Measurements from ENCODE around the gene BMP2K. TPM values are rescaled to one million over a fixed set of nuclear protein-coding genes. Genes with fewer than 3 reads are reported as not detected.

Gene BMP2K
- total and polyA plus RNA-seq, 3 experiments from 2014 or later, result 1.6 to 20.7 (median 20.1) TPM

DNA sequence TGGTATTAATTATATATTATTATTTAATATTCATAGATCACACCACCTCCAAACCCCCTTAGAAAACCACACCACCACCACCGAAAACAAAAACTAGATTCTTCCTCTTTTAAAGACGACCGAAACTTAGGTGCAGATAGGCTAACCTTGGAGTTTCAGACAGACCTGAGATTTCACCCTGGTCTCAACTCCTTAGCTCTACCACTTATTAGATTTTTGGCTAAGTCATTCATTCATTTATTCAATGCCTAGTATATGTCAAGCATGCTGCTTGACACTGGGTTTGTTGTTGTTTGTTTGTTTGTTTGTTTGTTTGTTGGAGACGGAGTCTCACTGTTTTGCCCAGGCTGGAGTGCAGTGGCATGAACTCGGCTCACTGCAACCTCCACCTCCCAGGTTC lies 9.5 kb upstream of the BMP2K start:
- H3K27ac ChIP-seq (ENCODE audit: low read depth, low read length), result no peak overlapping the region
- no peaks in the 10 kb centered on the region for H3K27me3 ChIP-seq (ENCODE audit: insufficient read depth, low read length, poor library complexity, severe bottlenecking)
- peaks cover 3 to 4% of the 10 kb centered on the region in 2 donors for H3K27me3 Mint-ChIP-seq
- H3K4me3 ChIP-seq (ENCODE audit: low read length), result no peak overlapping the region
- H3K4me3 Mint-ChIP-seq, result no peak overlapping the region
- no peaks in the 10 kb centered on the region for H3K36me3 Mint-ChIP-seq
- H3K9me3 ChIP-seq (ENCODE audit: low read length), result no peaks in the 10 kb centered on the region
- H3K4me1 Mint-ChIP-seq, result no peaks in the 10 kb centered on the region
- H3K36me3 ChIP-seq (ENCODE audit: insufficient read depth, low read length), result no peaks in the 10 kb centered on the region
- H3K27ac Mint-ChIP-seq, result no peak overlapping the region
- POLR2A ChIA-PET, result no interaction called here
- CTCF ChIA-PET, result no interaction called here
- no peaks in the 10 kb centered on the region for H3K4me1 ChIP-seq (ENCODE audit: insufficient read depth, low read length)
- DNase-seq, result no peak
- H3K9me3 Mint-ChIP-seq, result no peaks in the 10 kb centered on the region

DNA sequence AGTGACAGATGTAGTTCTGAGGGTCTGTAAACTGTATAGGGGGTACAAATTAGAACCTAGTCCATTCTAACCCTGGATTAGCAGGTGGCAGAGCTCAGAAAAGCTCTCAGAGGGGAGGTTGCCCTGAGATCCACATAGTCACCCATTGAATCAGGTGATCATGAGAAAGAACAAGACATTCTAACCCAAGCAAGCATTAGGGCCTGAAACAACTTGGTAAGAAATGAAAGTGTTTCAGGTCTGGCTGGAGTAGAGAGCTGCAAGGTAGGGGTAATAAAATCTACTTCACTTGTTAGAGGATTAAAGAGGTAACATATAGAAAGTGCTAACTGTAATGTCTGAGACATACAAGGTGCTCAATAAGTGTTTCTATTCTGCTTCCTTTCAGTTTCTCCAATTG lies 8.8 kb upstream of the BMP2K start:
- no peaks in the 10 kb centered on the region for H3K4me1 ChIP-seq (ENCODE audit: insufficient read depth, low read length)
- ChIA-PET POLR2A (no interaction called here), CTCF (no interaction called here)
- H3K27me3 ChIP-seq (ENCODE audit: insufficient read depth, low read length, poor library complexity, severe bottlenecking), result no peaks in the 10 kb centered on the region
- no peaks in the 10 kb centered on the region for H3K36me3 ChIP-seq (ENCODE audit: insufficient read depth, low read length)
- Mint-ChIP-seq H3K36me3 (no peaks in the 10 kb centered on the region), H3K27me3 (peaks cover 3 to 4% of the 10 kb centered on the region in 2 donors), H3K9me3 (no peaks in the 10 kb centered on the region), H3K27ac (no peak overlapping the region), H3K4me3 (no peak overlapping the region), H3K4me1 (no peaks in the 10 kb centered on the region)
- no peak overlapping the region for H3K4me3 ChIP-seq (ENCODE audit: low read length)
- H3K27ac ChIP-seq (ENCODE audit: low read depth, low read length), result no peak overlapping the region
- no peak for DNase-seq
- H3K9me3 ChIP-seq (ENCODE audit: low read length), result no peaks in the 10 kb centered on the region

DNA sequence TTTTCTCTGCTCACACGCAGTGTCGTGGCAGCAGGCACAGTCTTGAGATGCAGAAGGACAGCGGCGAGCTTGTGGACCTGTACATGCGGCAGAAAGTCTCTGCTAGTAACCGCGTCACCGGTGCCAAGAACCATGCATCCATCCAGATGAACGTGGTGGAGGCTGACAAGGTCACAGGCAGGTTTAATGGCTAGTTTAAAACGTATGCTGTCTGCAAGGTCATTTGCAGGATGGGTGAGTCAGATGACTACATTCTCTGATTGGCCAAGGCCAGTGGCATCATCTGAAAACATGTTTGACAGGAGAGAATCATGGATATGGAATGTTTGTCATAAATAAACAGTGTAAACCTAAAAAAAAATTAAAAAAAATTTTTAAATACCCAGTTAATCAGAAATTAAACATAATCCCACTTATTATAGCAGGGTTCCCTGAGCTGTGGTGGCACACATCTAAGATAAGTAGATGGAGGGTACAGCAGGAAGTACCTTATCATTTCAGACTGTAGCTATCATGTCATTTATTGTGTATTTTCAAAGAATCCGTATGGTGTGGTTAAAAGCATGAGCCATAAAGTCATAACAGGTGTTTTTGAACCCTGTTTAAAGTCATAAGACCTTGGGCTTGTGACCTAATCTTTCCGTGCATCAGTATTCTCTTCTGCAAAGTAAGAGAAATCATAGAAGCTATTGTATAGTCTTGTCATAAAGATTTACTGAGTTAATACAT lies 7.5 kb upstream of the BMP2K start:
- no peak overlapping the region for H3K27ac Mint-ChIP-seq
- H3K4me1 ChIP-seq (ENCODE audit: insufficient read depth, low read length), result no peaks in the 10 kb centered on the region
- no peaks in the 10 kb centered on the region for H3K4me1 Mint-ChIP-seq
- no peaks in the 10 kb centered on the region for H3K9me3 ChIP-seq (ENCODE audit: low read length)
- H3K4me3 ChIP-seq (ENCODE audit: low read length), result no peak overlapping the region
- peaks cover 3 to 4% of the 10 kb centered on the region in 2 donors for H3K27me3 Mint-ChIP-seq
- DNase-seq, result no peak
- no peaks in the 10 kb centered on the region for H3K9me3 Mint-ChIP-seq
- no peak overlapping the region for H3K27ac ChIP-seq (ENCODE audit: low read depth, low read length)
- no peaks in the 10 kb centered on the region for H3K27me3 ChIP-seq (ENCODE audit: insufficient read depth, low read length, poor library complexity, severe bottlenecking)
- H3K36me3 ChIP-seq (ENCODE audit: insufficient read depth, low read length), result no peaks in the 10 kb centered on the region
- CTCF ChIA-PET, result no interaction called here
- no peaks in the 10 kb centered on the region for H3K36me3 Mint-ChIP-seq
- POLR2A ChIA-PET, result no interaction called here
- H3K4me3 Mint-ChIP-seq, result no peak overlapping the region

DNA sequence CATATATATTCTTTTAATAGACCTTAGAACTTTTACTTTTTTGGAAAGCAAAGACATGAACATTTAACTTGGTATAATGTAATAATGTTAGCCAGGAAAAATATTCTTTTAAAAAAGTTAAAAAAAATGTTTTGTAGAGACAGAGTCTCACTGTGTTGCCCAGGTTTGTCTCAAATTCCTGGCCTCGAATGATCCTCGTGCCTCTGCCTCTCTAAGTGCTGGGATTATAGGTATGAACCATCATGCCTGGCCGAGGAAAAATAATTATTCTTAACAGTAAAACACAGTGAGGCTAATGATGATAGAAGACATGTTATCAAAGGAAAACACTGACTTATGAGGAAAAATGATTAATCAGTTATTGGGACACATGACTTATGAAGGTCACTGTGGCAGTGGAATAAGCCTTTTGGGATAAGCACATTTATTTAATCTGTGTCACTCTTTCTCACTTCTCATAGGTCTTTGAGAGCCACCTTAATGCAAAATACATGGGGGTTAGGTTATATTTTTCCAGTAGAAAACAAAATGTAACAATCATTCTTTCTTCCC lies 6.0 kb upstream of the BMP2K start:
- no peaks in the 10 kb centered on the region for H3K9me3 ChIP-seq (ENCODE audit: low read length)
- CTCF ChIA-PET, result no interaction called here
- DNase-seq, result no peak
- H3K4me3 ChIP-seq (ENCODE audit: low read length), result no peak overlapping the region
- Mint-ChIP-seq H3K4me3 (no peak overlapping the region), H3K27me3 (peaks cover 3 to 4% of the 10 kb centered on the region in 2 donors), H3K9me3 (no peaks in the 10 kb centered on the region), H3K4me1 (peaks cover 4 to 8% (median 4%) of the 10 kb centered on the region in 3 donors), H3K27ac (no peak overlapping the region), H3K36me3 (no peaks in the 10 kb centered on the region)
- no peak overlapping the region for H3K27ac ChIP-seq (ENCODE audit: low read depth, low read length)
- H3K36me3 ChIP-seq (ENCODE audit: insufficient read depth, low read length), result no peaks in the 10 kb centered on the region
- POLR2A ChIA-PET, result no interaction called here
- H3K27me3 ChIP-seq (ENCODE audit: insufficient read depth, low read length, poor library complexity, severe bottlenecking), result no peaks in the 10 kb centered on the region
- peaks cover 5% of the 10 kb centered on the region for H3K4me1 ChIP-seq (ENCODE audit: insufficient read depth, low read length)

DNA sequence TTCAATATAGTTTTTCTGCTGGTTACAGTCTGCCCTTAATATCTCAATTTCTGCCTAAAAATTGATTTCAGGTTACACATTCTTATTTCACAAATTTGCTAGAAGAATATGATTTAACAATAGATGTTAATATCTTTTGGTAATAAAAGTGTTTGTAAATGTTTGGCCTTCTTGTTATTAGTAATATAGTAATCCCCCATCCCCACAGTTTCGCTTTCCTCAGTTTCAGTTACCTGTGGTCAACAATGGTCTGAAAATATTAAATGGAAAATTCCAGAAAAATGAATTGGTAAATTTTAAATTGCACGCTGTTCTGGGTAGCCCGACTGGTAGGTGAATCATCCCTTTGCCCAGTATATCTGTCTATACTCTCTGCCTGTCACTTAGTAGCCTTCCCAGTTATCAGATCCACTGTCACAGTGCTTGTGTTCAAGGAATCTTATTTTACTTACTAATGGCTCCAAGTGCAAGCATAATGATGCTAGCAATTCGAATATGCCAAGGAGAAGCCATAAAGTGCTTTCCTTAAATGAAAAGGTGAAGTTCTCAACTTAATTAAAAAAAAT lies 3.5 kb upstream of the BMP2K start:
- peaks cover 15 to 20% (median 16%) of the 10 kb centered on the region in 3 donors for H3K4me1 Mint-ChIP-seq
- ChIA-PET POLR2A (no interaction called here), CTCF (interaction anchor here (1.3 kb wide), 1 partner anchor 15 kb away, joined by 3 read pairs; no protein-coding TSS in a partner anchor)
- Histone ChIP-seq H3K9me3 (ENCODE audit: low read length) (no peaks in the 10 kb centered on the region), H3K27me3 (ENCODE audit: insufficient read depth, low read length, poor library complexity, severe bottlenecking) (no peaks in the 10 kb centered on the region), H3K4me3 (ENCODE audit: low read length) (no peak overlapping the region), H3K27ac (ENCODE audit: low read depth, low read length) (no peak overlapping the region), H3K4me1 (ENCODE audit: insufficient read depth, low read length) (peaks cover 15% of the 10 kb centered on the region), H3K36me3 (ENCODE audit: insufficient read depth, low read length) (no peaks in the 10 kb centered on the region)
- H3K27ac Mint-ChIP-seq, result peak overlapping the region in 1 of 8 donors; percentile 5
- H3K36me3 Mint-ChIP-seq, result peaks cover 0 to 8% (median 0%) of the 10 kb centered on the region in 3 donors
- peaks cover 0 to 3% of the 10 kb centered on the region in 2 donors for H3K27me3 Mint-ChIP-seq
- no peaks in the 10 kb centered on the region for H3K9me3 Mint-ChIP-seq
- DNase-seq, result no peak
- peak overlapping the region in 1 of 7 donors; percentile 83 for H3K4me3 Mint-ChIP-seq

DNA sequence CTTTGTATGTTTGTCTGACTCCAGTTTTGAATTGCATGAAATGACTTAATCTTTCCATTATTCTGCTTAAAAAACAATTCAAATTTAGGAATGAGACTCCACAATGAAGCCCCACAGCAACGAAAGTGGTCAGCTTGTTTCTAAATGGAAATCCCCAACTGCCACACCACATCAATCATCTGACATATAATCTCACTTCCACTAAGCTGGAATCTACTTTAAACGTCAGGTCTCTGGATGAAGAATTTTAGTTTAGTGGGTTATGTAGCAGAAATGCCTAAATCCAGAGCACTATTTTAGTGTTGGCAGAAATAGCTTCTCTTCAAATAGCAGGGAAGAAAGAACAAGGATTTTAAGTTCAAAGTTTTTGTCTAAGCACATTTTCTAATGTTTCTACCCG lies 1.7 kb upstream of the BMP2K start:
- no peaks in the 10 kb centered on the region for H3K36me3 ChIP-seq (ENCODE audit: insufficient read depth, low read length)
- Mint-ChIP-seq H3K36me3 (peaks cover 0 to 8% (median 0%) of the 10 kb centered on the region in 3 donors), H3K27me3 (peaks cover 0 to 3% of the 10 kb centered on the region in 2 donors), H3K4me3 (peak overlapping the region in 5 of 7 donors; percentile 34 to 97 (median 95)), H3K4me1 (peaks cover 17 to 24% (median 19%) of the 10 kb centered on the region in 3 donors), H3K27ac (peak overlapping the region in 5 of 8 donors; percentile 17 to 97 (median 50)), H3K9me3 (no peaks in the 10 kb centered on the region)
- POLR2A ChIA-PET, result no interaction called here
- peak overlapping the region; percentile 96 for H3K27ac ChIP-seq (ENCODE audit: low read depth, low read length)
- DNase-seq, result no peak
- no peaks in the 10 kb centered on the region for H3K9me3 ChIP-seq (ENCODE audit: low read length)
- H3K4me3 ChIP-seq (ENCODE audit: low read length), result no peak overlapping the region
- CTCF ChIA-PET, result interaction anchor here (1.3 kb wide), 1 partner anchor 21 kb away, joined by 4 read pairs; no protein-coding TSS in a partner anchor
- H3K4me1 ChIP-seq (ENCODE audit: insufficient read depth, low read length), result peaks cover 26% of the 10 kb centered on the region
- no peaks in the 10 kb centered on the region for H3K27me3 ChIP-seq (ENCODE audit: insufficient read depth, low read length, poor library complexity, severe bottlenecking)

DNA sequence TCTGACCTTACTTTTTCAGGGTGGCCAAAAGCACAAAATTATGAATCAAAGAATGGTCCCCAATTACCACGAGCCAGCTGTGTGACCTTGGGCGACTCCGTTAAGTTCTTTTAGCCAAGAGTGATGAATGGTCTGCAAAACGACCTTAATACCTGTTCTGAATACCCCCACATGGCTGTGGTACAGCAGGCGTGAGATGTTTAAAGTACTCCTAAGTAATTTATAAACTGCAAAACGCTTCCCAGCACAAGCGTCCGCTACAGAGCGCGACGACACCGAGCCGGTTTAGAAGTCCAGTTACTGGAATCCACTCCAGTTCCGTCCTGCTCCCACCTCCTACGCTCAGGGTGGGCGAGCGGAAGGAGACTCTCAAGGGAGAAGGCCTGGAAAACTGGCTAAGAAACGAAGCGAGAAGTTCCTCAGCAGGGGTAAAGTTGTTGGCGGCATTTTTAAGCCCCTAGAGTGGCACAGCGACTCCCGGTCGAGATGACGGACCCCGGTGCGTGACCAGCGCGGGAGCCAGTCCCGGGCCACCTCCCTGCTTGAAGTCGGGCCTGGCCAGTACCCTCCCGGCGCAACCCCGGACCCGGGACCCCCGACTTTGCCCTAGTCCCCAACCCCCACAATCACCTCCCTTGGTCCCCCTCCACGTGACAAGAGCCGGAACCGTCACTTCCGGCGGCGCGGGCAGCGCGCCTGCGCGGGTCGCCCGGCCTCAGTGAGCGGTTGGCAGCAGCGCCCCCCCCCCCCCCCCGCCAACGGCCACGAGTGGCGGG lies 659 bp upstream of the BMP2K start:
- peaks cover 0 to 8% (median 0%) of the 10 kb centered on the region in 3 donors for H3K36me3 Mint-ChIP-seq
- no peaks in the 10 kb centered on the region for H3K9me3 Mint-ChIP-seq
- Histone ChIP-seq H3K4me3 (ENCODE audit: low read length) (peak overlapping the region; percentile 99), H3K4me1 (ENCODE audit: insufficient read depth, low read length) (peaks cover 26% of the 10 kb centered on the region), H3K27me3 (ENCODE audit: insufficient read depth, low read length, poor library complexity, severe bottlenecking) (no peaks in the 10 kb centered on the region), H3K9me3 (ENCODE audit: low read length) (no peaks in the 10 kb centered on the region), H3K27ac (ENCODE audit: low read depth, low read length) (peak overlapping the region; percentile 96), H3K36me3 (ENCODE audit: insufficient read depth, low read length) (no peaks in the 10 kb centered on the region)
- peaks cover 17 to 24% (median 19%) of the 10 kb centered on the region in 3 donors for H3K4me1 Mint-ChIP-seq
- peaks cover 0 to 3% of the 10 kb centered on the region in 2 donors for H3K27me3 Mint-ChIP-seq
- ChIA-PET POLR2A (no interaction called here), CTCF (interaction anchor here (1.3 kb wide), 1 partner anchor 89 kb away, joined by 4 read pairs; no protein-coding TSS in a partner anchor)
- peak overlapping the region; percentile 91 to 97 (median 95) for H3K4me3 Mint-ChIP-seq
- peak; percentile 73 to 92 (median 88) for DNase-seq
- H3K27ac Mint-ChIP-seq, result peak overlapping the region; percentile 89 to 97 (median 95)

Measured in CD8-positive, alpha-beta memory T cell (primary cell).